Measurements from ENCODE around the gene C1R. TPM values are rescaled to one million over a fixed set of nuclear protein-coding genes. Genes with fewer than 3 reads are reported as not detected.

The C1R gene
- total RNA-seq, 1 donor = 528 TPM

DNA sequence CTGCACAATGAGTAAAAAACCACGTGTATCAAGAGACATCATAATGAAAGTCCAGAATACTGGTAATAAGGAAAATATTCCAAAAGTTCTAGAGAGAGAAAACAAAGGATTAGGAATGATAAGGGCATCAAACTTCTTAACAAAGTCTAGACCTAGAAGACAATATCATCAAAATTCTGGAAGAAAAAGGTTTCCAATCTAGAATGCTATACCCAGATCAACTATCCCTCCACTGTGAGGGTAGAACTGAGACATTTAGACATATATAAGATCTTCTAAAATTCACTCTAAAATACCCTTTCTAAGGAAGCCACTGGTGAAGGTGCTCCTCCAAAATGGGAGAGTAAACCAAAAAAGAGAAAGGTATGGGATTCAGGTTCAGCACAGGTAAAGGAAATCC is 13.8 kb upstream of the C1R start:
- DNase-seq (ENCODE audit: low read depth) = no peak
- TF ChIP-seq, protein P1, sequence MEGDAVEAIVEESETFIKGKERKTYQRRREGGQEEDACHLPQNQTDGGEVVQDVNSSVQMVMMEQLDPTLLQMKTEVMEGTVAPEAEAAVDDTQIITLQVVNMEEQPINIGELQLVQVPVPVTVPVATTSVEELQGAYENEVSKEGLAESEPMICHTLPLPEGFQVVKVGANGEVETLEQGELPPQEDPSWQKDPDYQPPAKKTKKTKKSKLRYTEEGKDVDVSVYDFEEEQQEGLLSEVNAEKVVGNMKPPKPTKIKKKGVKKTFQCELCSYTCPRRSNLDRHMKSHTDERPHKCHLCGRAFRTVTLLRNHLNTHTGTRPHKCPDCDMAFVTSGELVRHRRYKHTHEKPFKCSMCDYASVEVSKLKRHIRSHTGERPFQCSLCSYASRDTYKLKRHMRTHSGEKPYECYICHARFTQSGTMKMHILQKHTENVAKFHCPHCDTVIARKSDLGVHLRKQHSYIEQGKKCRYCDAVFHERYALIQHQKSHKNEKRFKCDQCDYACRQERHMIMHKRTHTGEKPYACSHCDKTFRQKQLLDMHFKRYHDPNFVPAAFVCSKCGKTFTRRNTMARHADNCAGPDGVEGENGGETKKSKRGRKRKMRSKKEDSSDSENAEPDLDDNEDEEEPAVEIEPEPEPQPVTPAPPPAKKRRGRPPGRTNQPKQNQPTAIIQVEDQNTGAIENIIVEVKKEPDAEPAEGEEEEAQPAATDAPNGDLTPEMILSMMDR (IDR thresholded peaks at IDR 0.05; ENCODE audit: insufficient read depth, low read length) = no peak
- H3K4me3 ChIP-seq (ENCODE audit: low read depth, low read length) = no peak overlapping the region

DNA sequence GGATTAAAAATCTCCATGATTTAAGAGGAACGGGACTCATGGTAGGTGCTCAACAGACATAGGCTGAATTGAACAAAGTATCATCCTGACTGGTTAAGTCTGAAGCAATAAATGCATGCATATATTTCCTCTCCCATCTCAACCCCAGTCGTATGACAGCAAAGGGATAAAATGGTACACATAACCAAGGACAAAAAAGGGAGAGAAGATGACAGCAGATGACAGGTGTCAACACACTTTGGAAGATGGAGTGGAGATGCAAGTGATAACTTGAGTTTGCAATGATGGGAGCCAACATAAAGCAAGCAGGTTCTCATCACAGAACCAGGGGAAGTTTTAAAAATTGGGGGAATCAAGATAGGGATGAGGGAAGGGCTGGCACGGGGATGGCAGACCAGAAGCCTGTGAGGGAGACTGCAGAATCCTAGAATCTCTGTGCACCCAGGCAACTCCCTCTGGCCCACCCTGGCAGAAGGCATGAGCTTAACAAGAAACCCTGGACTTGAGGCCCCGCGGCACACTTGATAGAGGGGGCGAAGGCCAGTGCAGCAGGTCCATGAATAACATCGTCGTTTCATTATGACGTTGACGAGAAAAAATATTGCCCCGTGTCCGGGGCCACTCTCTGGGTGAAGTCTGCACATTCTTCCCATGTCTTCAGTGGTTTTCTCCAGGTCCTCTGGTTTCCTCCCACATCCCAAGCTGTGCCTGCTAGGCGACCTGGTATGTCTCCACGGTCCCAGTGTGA is 11.8 kb upstream of the C1R start:
- TF ChIP-seq, protein P1 (IDR thresholded peaks at IDR 0.05; ENCODE audit: insufficient read depth, low read length) = no peak
- no peak overlapping the region for H3K4me3 ChIP-seq (ENCODE audit: low read depth, low read length)
- no peak for DNase-seq (ENCODE audit: low read depth)

GRCh38 chr12:7102582-7102981 is 10.3 kb upstream of the C1R start:
- no peak for DNase-seq (ENCODE audit: low read depth)
- TF ChIP-seq, protein P1 (IDR thresholded peaks at IDR 0.05; ENCODE audit: insufficient read depth, low read length) = no peak
- no peak overlapping the region for H3K4me3 ChIP-seq (ENCODE audit: low read depth, low read length)

GRCh38 chr12:7101694-7102131 is 9.5 kb upstream of the C1R start:
- no peak overlapping the region for H3K4me3 ChIP-seq (ENCODE audit: low read depth, low read length)
- no peak for DNase-seq (ENCODE audit: low read depth)
- TF ChIP-seq, protein P1 (IDR thresholded peaks at IDR 0.05; ENCODE audit: insufficient read depth, low read length) = no peak

DNA sequence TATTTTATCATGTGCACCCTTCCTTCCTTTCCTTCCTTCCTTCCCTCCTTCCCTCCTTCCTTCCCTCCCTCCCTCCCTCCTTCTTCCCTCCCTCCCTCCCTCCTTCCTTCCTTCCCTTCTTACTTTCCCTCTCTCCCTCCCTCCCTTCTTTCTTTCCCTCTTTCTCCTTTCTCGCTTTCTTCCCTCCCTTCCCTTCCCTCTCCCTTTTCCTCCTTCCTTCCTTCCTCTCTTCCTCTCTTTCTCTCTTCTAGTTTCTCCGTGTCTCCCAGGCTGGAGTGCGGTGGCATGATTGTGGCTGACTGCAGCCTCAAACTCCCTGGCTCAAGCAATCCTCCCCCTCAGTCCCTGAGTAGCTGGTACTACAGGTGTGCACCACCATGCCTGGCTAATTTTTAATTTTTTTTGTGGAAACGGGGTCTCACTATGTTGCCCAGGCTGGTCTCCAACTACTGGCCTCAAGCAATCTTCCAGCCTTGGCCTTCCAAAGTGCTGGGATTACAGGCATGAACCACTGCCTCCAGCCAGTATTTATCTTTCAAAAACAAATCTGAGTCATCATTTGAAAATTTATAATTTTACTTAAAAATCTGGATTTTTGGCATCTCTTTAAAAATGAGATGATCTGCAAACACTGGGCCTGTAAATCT is 8.9 kb upstream of the C1R start:
- TF ChIP-seq, protein P1 (IDR thresholded peaks at IDR 0.05; ENCODE audit: insufficient read depth, low read length) = no peak
- peak; percentile 53 for DNase-seq (ENCODE audit: low read depth)
- H3K4me3 ChIP-seq (ENCODE audit: low read depth, low read length) = no peak overlapping the region

DNA sequence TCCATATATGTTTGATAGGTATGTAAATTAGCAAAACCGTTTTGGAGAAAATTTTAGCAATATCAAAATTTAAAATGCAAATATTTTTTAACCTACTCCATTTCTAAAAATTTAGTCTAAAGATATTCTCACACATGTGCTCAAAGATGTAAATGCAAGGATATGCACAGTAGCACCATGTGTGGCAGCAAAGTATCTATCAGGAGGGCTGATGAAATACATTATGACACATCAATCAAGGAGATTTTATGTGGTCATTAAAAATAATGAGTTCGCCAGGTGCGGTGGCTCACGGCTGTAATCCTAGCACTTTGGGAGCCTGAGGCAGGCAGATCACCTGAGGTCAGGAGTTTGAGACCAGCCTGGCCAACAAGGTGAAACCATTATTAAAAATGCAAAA is 8.0 kb upstream of the C1R start:
- no peak overlapping the region for H3K4me3 ChIP-seq (ENCODE audit: low read depth, low read length)
- no peak for DNase-seq (ENCODE audit: low read depth)
- TF ChIP-seq, protein P1 (IDR thresholded peaks at IDR 0.05; ENCODE audit: insufficient read depth, low read length) = no peak
